Psoas muscle (tissue), 8 donors: ENCODE data around the gene FIZ1. TPM values are rescaled to one million over a fixed set of nuclear protein-coding genes. Genes with fewer than 3 reads are reported as not detected.

Source experiments
- ATAC-seq, 4 donors: fragments of 200-7000 bp; cut with Tn5 transposase; one replicate each; pipeline ENCODE4 v1.9.1; 2020; ENCODE audit warnings: moderate library complexity in 3 of 4, mild to moderate bottlenecking in 2 of 4
- DNase-seq, 2 donors: peaks; one replicate each; pipeline ENCODE4 v3.0.0-alpha.2; 2020
- H3K27ac ChIP-seq: fragments of 200-600 bp; one replicate; pipeline ENCODE4 v1.8.0; 2022
- H3K27me3 ChIP-seq, 3 donors: fragments of 200-600 bp in 1 of 3; one replicate each; pipeline versions ENCODE4 v1.6.1 to v1.8.0; 2013 to 2022; ENCODE audit warnings: low read length in 2 of 3, mild to moderate bottlenecking in 2 of 3, moderate library complexity in 1 of 3; ENCODE audit not compliant: insufficient read depth in 3 of 3
- H3K36me3 ChIP-seq, 2 donors: fragments of 200-600 bp in 1 of 2; one replicate each; pipeline versions ENCODE4 v1.6.1 to v1.8.0; 2013 to 2022; ENCODE audit warnings: low read depth in 1 of 2, mild to moderate bottlenecking in 1 of 2, moderate library complexity in 1 of 2; ENCODE audit not compliant: insufficient read depth in 1 of 2
- H3K4me1 ChIP-seq: fragments of 200-600 bp; one replicate; pipeline ENCODE4 v1.8.0; 2022
- H3K4me3 ChIP-seq: fragments of 200-600 bp; one replicate; pipeline ENCODE4 v1.8.0; 2022; ENCODE audit warnings: mild to moderate bottlenecking
- H3K9me3 ChIP-seq: fragments of 200-600 bp; one replicate; pipeline ENCODE4 v1.8.0; 2022
- CTCF ChIP-seq: fragments of 200-600 bp; IDR thresholded peaks from one replicate; pipeline ENCODE4 v1.8.0; 2022; ENCODE audit warnings: antibody characterized with exemption
- WGBS, 3 donors: extraction: QIAGEN DNeasy Blood & Tissue Kit; methylation state at CpG; one replicate each; pipeline versions ENCODE4 v1.1.6 to v1.1.7; 2013; 5-methylcytosine and 5-hydroxymethylcytosine counted together
- intact Hi-C, 2 donors: fragments of 100-400 bp; cut with DNase I; formaldehyde crosslinking; loops; one replicate each; pipeline versions ENCODE4 v1.11.0 to v1.14.2; 2022
- polyA plus RNA-seq, 3 donors: library from polyadenylated mRNA; stranded (reverse); fragments of 200-250 nt; gene quantifications; one replicate each; pipeline ENCODE4 v1.2.3, GENCODE V29; 2013
- total RNA-seq, 4 donors: library from RNA; stranded (reverse); fragmentation: NEBNext Ultra II Directional in 2 of 4; extraction: Animal tissue kit (Norgen Biotek cat#: 25700) in 2 of 4; gene quantifications; one replicate each; pipeline versions ENCODE4 v1.2.1 to v1.2.4, GENCODE V29; 2021 to 2023
- donor health status: healthy with polysubstance abuse.
- donor health status: DM: no; HTN: no; CAD: no; lungs with moderate emphysema.
- donor health status: Bipolar disorder and iron deficiency.
- donor health status: healthy.
- donor health status: DM: yes; HTN: yes; CAD: no.
- donor health status: DM: no; HTN: no; CAD: no.
- donor health status: DM: no; HTN: no; CAD: no.
- donor health status: DM: yes; HTN: yes; CAD: no.

The FIZ1 gene
- total and polyA plus RNA-seq, 7 donors, result 9.9 to 23.7 (median 11.5) TPM

- WGBS, 3 donors, result 93 to 95% (median 94%) methylated on average over 7 of the region's 7 CpGs
- TF ChIP-seq CTCF, result no peak
- peaks cover 21% of the 10 kb centered on the region for H3K4me1 ChIP-seq
- H3K4me3 ChIP-seq, result no peak overlapping the region
- intact Hi-C loops, result loop anchor here in 1 of 2 donors (2.0 kb wide), 1 partner anchor 16 kb away; no protein-coding TSS in a partner anchor
- ATAC-seq (no peak), DNase-seq (no peak)
- H3K36me3 ChIP-seq, result no peaks in the 10 kb centered on the region
- no peaks in the 10 kb centered on the region for H3K27me3 ChIP-seq
- H3K27ac ChIP-seq, result no peak overlapping the region
- no peaks in the 10 kb centered on the region for H3K9me3 ChIP-seq
These were observed 56.9 kb downstream of the FIZ1 start for GRCh38 chr19:55542292-55542855.

Other genes starting within 250 kb of the FIZ1 start
- gene COX6B2, start 244.8 kb downstream of the FIZ1 start, total RNA-seq, result not detected
- gene COX6B2, start 244.8 kb downstream of the FIZ1 start, polyA plus RNA-seq, result under 1 TPM in 1 of 3 donors, not detected in 2; 0.04 TPM
- gene GARIN5B, start 236.3 kb downstream of the FIZ1 start, total RNA-seq, result not detected
- not detected for gene GARIN5B, start 236.3 kb downstream of the FIZ1 start, polyA plus RNA-seq
- gene IL11, start 229.1 kb downstream of the FIZ1 start, total RNA-seq, result not detected
- under 1 TPM in 1 of 3 donors, not detected in 2; 0.06 TPM for gene IL11, start 229.1 kb downstream of the FIZ1 start, polyA plus RNA-seq
- gene TMEM190, start 222.7 kb downstream of the FIZ1 start, total RNA-seq, result not detected
- not detected for gene TMEM190, start 222.7 kb downstream of the FIZ1 start, polyA plus RNA-seq
- gene TMEM238, start 215.2 kb downstream of the FIZ1 start, total RNA-seq, result 1 to 10 TPM in 2 of 4 donors, under 1 TPM in 2; 0.28 to 2.9 (median 0.91) TPM
- gene TMEM238, start 215.2 kb downstream of the FIZ1 start, polyA plus RNA-seq, result under 1 TPM in 2 of 3 donors, not detected in 1; 0.10 to 0.17 TPM
- gene RPL28, start 213.6 kb downstream of the FIZ1 start, total RNA-seq, result 100 to 1,000 TPM; 548 to 810 (median 665) TPM
- 1,000 to 10,000 TPM in 1 of 3 donors, 100 to 1,000 TPM in 2; 547 to 1,362 (median 786) TPM for gene RPL28, start 213.6 kb downstream of the FIZ1 start, polyA plus RNA-seq
- 10 to 100 TPM; 15.4 to 26.7 (median 21.2) TPM for gene UBE2S, start 191.7 kb downstream of the FIZ1 start, total RNA-seq
- gene UBE2S, start 191.7 kb downstream of the FIZ1 start, polyA plus RNA-seq, result 10 to 100 TPM in 2 of 3 donors, 1 to 10 TPM in 1; 5.6 to 22.8 (median 16.6) TPM
- gene SHISA7, start 156.2 kb downstream of the FIZ1 start, total RNA-seq, result not detected
- gene SHISA7, start 156.2 kb downstream of the FIZ1 start, polyA plus RNA-seq, result under 1 TPM in 1 of 3 donors, not detected in 2; 0.01 TPM
- 10 to 100 TPM; 32.0 to 78.0 (median 48.1) TPM for gene ISOC2, start 137.9 kb downstream of the FIZ1 start, total RNA-seq
- gene ISOC2, start 137.9 kb downstream of the FIZ1 start, polyA plus RNA-seq, result 100 to 1,000 TPM in 2 of 3 donors, 10 to 100 TPM in 1; 78.7 to 177 (median 109) TPM
- gene C19orf85, start 134.8 kb downstream of the FIZ1 start, total RNA-seq, result not detected
- gene C19orf85, start 134.8 kb downstream of the FIZ1 start, polyA plus RNA-seq, result not detected
- gene ZNF628, start 122.9 kb downstream of the FIZ1 start, total RNA-seq, result 10 to 100 TPM in 2 of 4 donors, 1 to 10 TPM in 2; 5.9 to 14.3 (median 11.5) TPM
- 10 to 100 TPM; 11.8 to 12.4 (median 12.2) TPM for gene ZNF628, start 122.9 kb downstream of the FIZ1 start, polyA plus RNA-seq
- gene NAT14, start 114.3 kb downstream of the FIZ1 start, total RNA-seq, result 1 to 10 TPM; 2.6 to 6.3 (median 4.5) TPM
- 1 to 10 TPM; 2.0 to 4.2 (median 3.6) TPM for gene NAT14, start 114.3 kb downstream of the FIZ1 start, polyA plus RNA-seq
- 1 to 10 TPM; 1.2 to 4.6 (median 1.9) TPM for gene SSC5D, start 111.1 kb downstream of the FIZ1 start, total RNA-seq
- gene SSC5D, start 111.1 kb downstream of the FIZ1 start, polyA plus RNA-seq, result under 1 TPM; 0.11 to 0.35 (median 0.16) TPM
- 10 to 100 TPM in 1 of 4 donors, 1 to 10 TPM in 2, under 1 TPM in 1; 0.59 to 13.4 (median 3.7) TPM for gene SBK2, start 62.4 kb downstream of the FIZ1 start, total RNA-seq
- gene SBK2, start 62.4 kb downstream of the FIZ1 start, polyA plus RNA-seq, result 1 to 10 TPM in 1 of 3 donors, under 1 TPM in 2; 0.14 to 1.1 (median 0.91) TPM
- 10 to 100 TPM in 2 of 4 donors, 1 to 10 TPM in 1, under 1 TPM in 1; 0.79 to 30.8 (median 7.6) TPM for gene SBK3, start 54.0 kb downstream of the FIZ1 start, total RNA-seq
- gene SBK3, start 54.0 kb downstream of the FIZ1 start, polyA plus RNA-seq, result 10 to 100 TPM in 1 of 3 donors, 1 to 10 TPM in 2; 5.4 to 10.6 (median 7.9) TPM
- gene ZNF579, start 18.7 kb downstream of the FIZ1 start, total RNA-seq, result 10 to 100 TPM; 21.8 to 81.6 (median 29.5) TPM
- 10 to 100 TPM in 2 of 3 donors, 1 to 10 TPM in 1; 4.2 to 22.9 (median 14.2) TPM for gene ZNF579, start 18.7 kb downstream of the FIZ1 start, polyA plus RNA-seq
- gene ZNF524, start 771 bp upstream of the FIZ1 start, total RNA-seq, result 10 to 100 TPM; 21.4 to 32.0 (median 24.5) TPM
- gene ZNF524, start 771 bp upstream of the FIZ1 start, polyA plus RNA-seq, result 10 to 100 TPM; 38.6 to 52.5 (median 41.4) TPM
- gene ZNF865, start 6.1 kb upstream of the FIZ1 start, total RNA-seq, result 10 to 100 TPM; 17.1 to 40.4 (median 25.0) TPM
- 10 to 100 TPM; 11.1 to 20.3 (median 19.3) TPM for gene ZNF865, start 6.1 kb upstream of the FIZ1 start, polyA plus RNA-seq
- 10 to 100 TPM in 3 of 4 donors, 1 to 10 TPM in 1; 9.0 to 22.2 (median 11.4) TPM for gene ZNF784, start 25.0 kb upstream of the FIZ1 start, total RNA-seq
- gene ZNF784, start 25.0 kb upstream of the FIZ1 start, polyA plus RNA-seq, result 10 to 100 TPM in 1 of 3 donors, 1 to 10 TPM in 2; 4.9 to 14.9 (median 7.3) TPM
- gene ZNF580, start 41.5 kb upstream of the FIZ1 start, total RNA-seq, result 10 to 100 TPM; 10.3 to 21.1 (median 13.7) TPM
- 10 to 100 TPM in 1 of 3 donors, 1 to 10 TPM in 2; 5.9 to 13.5 (median 9.2) TPM for gene ZNF580, start 41.5 kb upstream of the FIZ1 start, polyA plus RNA-seq
- 10 to 100 TPM; 10.2 to 14.5 (median 10.6) TPM for gene ZNF581, start 44.1 kb upstream of the FIZ1 start, total RNA-seq
- gene ZNF581, start 44.1 kb upstream of the FIZ1 start, polyA plus RNA-seq, result 10 to 100 TPM; 14.6 to 18.6 (median 17.5) TPM
- 10 to 100 TPM in 2 of 4 donors, 1 to 10 TPM in 2; 8.0 to 12.0 (median 10.4) TPM for gene CCDC106, start 48.7 kb upstream of the FIZ1 start, total RNA-seq
- gene CCDC106, start 48.7 kb upstream of the FIZ1 start, polyA plus RNA-seq, result 10 to 100 TPM in 2 of 3 donors, 1 to 10 TPM in 1; 4.4 to 11.8 (median 10.0) TPM
- gene U2AF2, start 55.5 kb upstream of the FIZ1 start, total RNA-seq, result 10 to 100 TPM; 58.8 to 85.2 (median 78.2) TPM
- gene U2AF2, start 55.5 kb upstream of the FIZ1 start, polyA plus RNA-seq, result 100 to 1,000 TPM in 1 of 3 donors, 10 to 100 TPM in 2; 54.1 to 116 (median 55.1) TPM
- gene EPN1, start 75.7 kb upstream of the FIZ1 start, total RNA-seq, result 100 to 1,000 TPM; 113 to 134 (median 125) TPM
- gene EPN1, start 75.7 kb upstream of the FIZ1 start, polyA plus RNA-seq, result 100 to 1,000 TPM; 117 to 211 (median 145) TPM
- not detected for gene NLRP9, start 138.9 kb upstream of the FIZ1 start, total RNA-seq
- gene NLRP9, start 138.9 kb upstream of the FIZ1 start, polyA plus RNA-seq, result not detected
- not detected for gene RFPL4A, start 159.6 kb upstream of the FIZ1 start, total RNA-seq
- not detected for gene RFPL4A, start 159.6 kb upstream of the FIZ1 start, polyA plus RNA-seq
- not detected for gene RFPL4AL1, start 169.6 kb upstream of the FIZ1 start, total RNA-seq
- gene RFPL4AL1, start 169.6 kb upstream of the FIZ1 start, polyA plus RNA-seq, result not detected
- not detected for gene NLRP11, start 232.5 kb upstream of the FIZ1 start, total RNA-seq
- gene NLRP11, start 232.5 kb upstream of the FIZ1 start, polyA plus RNA-seq, result not detected
- not detected for gene NLRP4, start 237.0 kb upstream of the FIZ1 start, total RNA-seq
- not detected for gene NLRP4, start 237.0 kb upstream of the FIZ1 start, polyA plus RNA-seq